SU-DHL-6 (cell line): Measurements from ENCODE around the gene PRKCA.
A peak's percentile ranks its signal among the peaks of the same experiment; 100 is the strongest.

Experiments used
- H2AFZ ChIP-seq: fragments of 200-600 bp; sonication (generic); 2 replicates; pipeline ENCODE4 v1.6.1; 2014; ENCODE audit warnings: low read depth, mild to moderate bottlenecking, moderate library complexity, mixed read lengths, antibody characterized with exemption, low read length; ENCODE audit not compliant: severe bottlenecking
- H3F3A ChIP-seq: fragments of 200-600 bp; shearing (Covaris generic); 2 replicates; pipeline ENCODE4 v1.6.0; 2016; ENCODE audit warnings: antibody characterized with exemption, mild to moderate bottlenecking; ENCODE audit not compliant: insufficient read depth
- H3K27ac ChIP-seq: fragments of 200-600 bp; sonication (generic); 2 replicates; pipeline ENCODE4 v1.5.1; 2016; ENCODE audit warnings: low read depth, mild to moderate bottlenecking, low read length, moderate library complexity, mixed read lengths
- H3K27me3 ChIP-seq: fragments of 200-600 bp; sonication (generic), shearing (Covaris generic); 2 replicates; pipeline ENCODE4 v1.6.0; 2014; ENCODE audit warnings: mild to moderate bottlenecking, low read length
- H3K36me3 ChIP-seq: fragments of 200-600 bp; sonication (generic); 2 replicates; pipeline ENCODE4 v1.6.1; 2014; ENCODE audit warnings: mild to moderate bottlenecking, low read length, mixed read lengths
- H3K4me2 ChIP-seq: fragments of 300-600, 200-600 bp; shearing (Covaris generic), sonication (generic); 2 replicates; pipeline ENCODE4 v1.6.0; 2014; ENCODE audit warnings: low read length, low read depth, mild to moderate bottlenecking; ENCODE audit not compliant: poor library complexity, severe bottlenecking
- H3K4me3 ChIP-seq: fragments of 200-600 bp; sonication (generic); 2 replicates; pipeline ENCODE4 v1.5.1; 2014; ENCODE audit warnings: antibody characterized with exemption, low read length, mild to moderate bottlenecking, mixed read lengths; ENCODE audit not compliant: insufficient read depth, poor library complexity, severe bottlenecking
- H3K79me2 ChIP-seq: fragments of 200-600 bp; sonication (generic); 2 replicates; pipeline ENCODE4 v1.6.1; 2014; ENCODE audit warnings: mild to moderate bottlenecking, low read length, moderate library complexity; ENCODE audit not compliant: insufficient read depth
- H3K9ac ChIP-seq: fragments of 200-600 bp; sonication (generic); 2 replicates; pipeline ENCODE4 v1.7.0; 2014; ENCODE audit warnings: mild to moderate bottlenecking, low read length
- H3K9me2 ChIP-seq: fragments of 200-600 bp; sonication (generic); replicated peaks from 2 replicates; pipeline ENCODE4 v1.6.1; 2014; ENCODE audit warnings: low read length; ENCODE audit not compliant: insufficient read depth
- H3K9me3 ChIP-seq: fragments of 200-600 bp; sonication (generic); 2 replicates; pipeline ENCODE4 v1.6.1; 2014; ENCODE audit warnings: low read length, mixed read lengths; ENCODE audit not compliant: insufficient read depth
- H4K20me1 ChIP-seq: fragments of 200-600 bp; sonication (generic); 2 replicates; pipeline ENCODE4 v1.6.1; 2014; ENCODE audit warnings: low read depth, mild to moderate bottlenecking, antibody characterized with exemption, low read length, moderate library complexity, mixed read lengths
- CTCF ChIP-seq: fragments of 200-600 bp; sonication (generic); IDR thresholded peaks from one replicate; pipeline ENCODE4 v1.5.1; 2017; ENCODE audit warnings: antibody characterized with exemption, mild to moderate bottlenecking, low read length, moderate library complexity; ENCODE audit not compliant: insufficient read depth, poor library complexity, severe bottlenecking
- EZH2phosphoT487 ChIP-seq: fragments of 200-600 bp; sonication (generic), shearing (Covaris generic); conservative IDR thresholded peaks from 2 replicates; pipeline ENCODE4 v1.6.1; 2018; ENCODE audit warnings: mild to moderate bottlenecking, antibody characterized with exemption, low read length, moderate library complexity, mixed read lengths

Gene PRKCA

GRCh38 chr17:66519154-66519553 is 216.7 kb downstream of the PRKCA start:
- Histone ChIP-seq H3F3A (no peaks in the 10 kb centered on the region; the same call in 1 of the 2 replicates), H3K27me3 (no peaks in the 10 kb centered on the region), H3K79me2 (peaks cover 79% of the 10 kb centered on the region), H3K4me3 (no peak overlapping the region), H3K9ac (no peak overlapping the region), H3K4me2 (no peak overlapping the region), H3K27ac (no peak overlapping the region), H3K9me2 (no peaks in the 10 kb centered on the region), H4K20me1 (no peaks in the 10 kb centered on the region), H2AFZ (no peak overlapping the region), H3K36me3 (peaks cover 3% of the 10 kb centered on the region; the same call in 1 of the 2 replicates), H3K9me3 (no peaks in the 10 kb centered on the region)
- TF ChIP-seq CTCF (no peak), EZH2phosphoT487 (no peak)

GRCh38 chr17:66520999-66521398 is 218.6 kb downstream of the PRKCA start:
- no peak overlapping the region for H3K4me3 ChIP-seq
- no peaks in the 10 kb centered on the region for H3K9me3 ChIP-seq
- peaks cover 3% of the 10 kb centered on the region; the same call in 1 of the 2 replicates for H3K36me3 ChIP-seq
- peak overlapping the region; percentile 29; the same call in 1 of the 2 replicates for H3K27ac ChIP-seq
- no peak overlapping the region for H3K4me2 ChIP-seq
- peaks cover 84% of the 10 kb centered on the region for H3K79me2 ChIP-seq
- no peak overlapping the region for H2AFZ ChIP-seq
- H3K27me3 ChIP-seq = no peaks in the 10 kb centered on the region
- no peaks in the 10 kb centered on the region for H4K20me1 ChIP-seq
- no peak overlapping the region for H3K9ac ChIP-seq
- H3K9me2 ChIP-seq = no peaks in the 10 kb centered on the region
- peaks cover 5% of the 10 kb centered on the region; the same call in 1 of the 2 replicates for H3F3A ChIP-seq
- TF ChIP-seq CTCF = no peak
- TF ChIP-seq EZH2phosphoT487 = no peak

GRCh38 chr17:66522591-66523272 is 220.3 kb downstream of the PRKCA start:
- Histone ChIP-seq H3K27me3 (no peaks in the 10 kb centered on the region), H3K9me3 (no peaks in the 10 kb centered on the region), H3K4me2 (no peak overlapping the region), H3K9ac (no peak overlapping the region), H3K36me3 (peaks cover 3% of the 10 kb centered on the region; the same call in 1 of the 2 replicates), H3K4me3 (no peak overlapping the region), H3K79me2 (peaks cover 94% of the 10 kb centered on the region), H4K20me1 (no peaks in the 10 kb centered on the region), H2AFZ (no peak overlapping the region), H3K27ac (peak overlapping the region; percentile 9; the same call in 1 of the 2 replicates), H3F3A (peaks cover 5% of the 10 kb centered on the region; the same call in 1 of the 2 replicates), H3K9me2 (no peaks in the 10 kb centered on the region)
- no peak for TF ChIP-seq EZH2phosphoT487
- TF ChIP-seq CTCF = no peak
